ENCODE results near the gene IFI35.
"Not testable (repeated sequence)": the region's sequence is repeated elsewhere in the genome, so short reads cannot be mapped to it uniquely, and the experiment has no call there.

IFI35 gene

DNA sequence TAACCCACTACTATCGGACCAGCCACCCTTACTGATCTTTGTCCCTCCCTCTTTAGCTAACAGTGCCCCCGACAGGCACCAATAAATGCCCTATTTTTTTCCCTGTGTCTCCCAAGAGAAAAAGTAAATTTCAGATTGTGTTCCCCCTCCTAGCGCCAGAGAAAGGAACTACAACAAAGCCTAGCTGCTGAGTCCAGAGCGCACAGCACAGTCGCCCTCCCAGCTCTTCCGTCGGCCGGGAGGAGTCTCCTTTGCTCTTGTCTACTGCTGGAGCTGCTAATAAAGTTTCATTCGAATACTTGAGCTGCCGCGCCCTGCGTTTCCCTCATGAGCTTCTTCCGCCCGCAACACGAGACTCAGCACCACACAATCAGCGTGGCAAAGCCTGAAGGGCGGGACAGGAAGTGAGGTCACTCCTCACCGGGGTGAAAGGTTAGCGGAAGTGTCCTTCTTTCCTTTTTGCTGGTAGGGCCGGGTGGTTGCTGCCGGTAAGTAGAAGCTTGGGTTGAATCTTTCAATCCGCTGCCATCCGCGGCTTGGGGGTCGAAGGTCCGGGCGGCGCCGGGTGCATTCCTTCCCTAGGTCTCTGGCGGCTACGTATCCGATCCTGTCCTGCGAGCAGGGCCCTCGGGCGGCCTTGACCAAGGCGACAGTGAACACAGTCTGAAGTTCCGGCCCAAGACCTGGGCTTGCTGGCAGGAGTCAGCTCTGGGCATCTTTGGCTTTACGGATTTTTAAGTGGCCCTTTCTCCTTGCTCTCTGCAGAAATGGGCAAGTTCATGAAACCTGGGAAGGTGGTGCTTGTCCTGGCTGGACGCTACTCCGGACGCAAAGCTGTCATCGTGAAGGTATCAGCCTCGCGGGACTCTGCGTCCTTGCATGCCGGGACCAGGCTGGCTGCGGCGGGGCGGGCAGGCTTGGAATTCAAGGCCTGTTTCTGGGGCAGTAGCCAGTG, 8.3 kb upstream of the IFI35 start, which contains the start of gene RPL27:
RPL27 (plus strand) TSS at position 436 of the 955 bp plus-strand sequence; CDS start at position 768, 332 bp downstream.
- peak; percentile 93 to 97 for DNase-seq (ENCODE audit: low read depth in 2 of 2)

DNA sequence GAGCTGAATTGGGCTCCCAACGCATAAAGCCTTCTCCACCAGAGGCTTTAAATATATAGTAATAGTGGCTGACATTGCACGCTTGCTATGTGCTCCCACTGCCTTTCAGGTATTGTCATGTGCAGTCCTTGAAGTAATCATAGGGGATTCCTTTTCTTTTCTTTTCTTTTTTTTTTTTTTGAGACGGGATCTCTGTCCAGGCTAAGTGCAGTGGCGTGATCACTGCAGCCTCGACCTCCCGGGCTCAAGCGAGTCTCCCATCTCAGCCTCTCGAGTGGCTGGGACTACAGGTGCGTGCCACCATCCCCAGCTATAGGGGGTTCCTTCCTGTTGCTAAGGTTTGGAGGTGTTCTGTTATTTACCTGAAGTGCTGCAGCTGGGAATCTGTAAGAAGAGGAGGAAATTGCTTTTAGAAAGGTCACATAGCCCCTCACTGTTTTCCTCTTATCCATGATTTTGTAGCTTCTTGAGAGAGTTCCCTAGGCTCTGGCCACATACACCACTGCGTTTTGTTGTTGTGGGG, 7.5 kb upstream of the IFI35 start:
- no peak for DNase-seq (ENCODE audit: low read depth in 2 of 2)

DNA sequence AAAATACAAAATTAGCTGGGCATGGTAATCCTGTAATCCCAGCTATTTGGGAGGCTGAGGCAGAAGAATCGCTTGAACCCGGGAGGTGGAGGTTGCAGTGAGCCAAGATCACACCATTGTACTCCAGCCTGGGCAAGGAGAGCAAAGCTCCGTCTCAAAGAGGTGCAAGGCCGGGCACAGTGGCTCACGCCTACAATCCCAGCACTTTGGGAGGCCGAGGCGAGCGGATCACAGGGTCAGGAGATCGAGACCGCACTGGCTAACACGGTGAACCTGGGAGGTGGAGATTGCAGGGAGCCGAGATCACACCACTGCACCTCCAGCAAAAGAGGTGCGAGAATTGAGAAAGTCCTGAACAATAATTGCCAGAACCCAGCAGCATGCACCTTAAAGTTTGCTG, 5.7 kb upstream of the IFI35 start:
- not testable (repeated sequence) for DNase-seq (ENCODE audit: low read depth in 2 of 2)

DNA sequence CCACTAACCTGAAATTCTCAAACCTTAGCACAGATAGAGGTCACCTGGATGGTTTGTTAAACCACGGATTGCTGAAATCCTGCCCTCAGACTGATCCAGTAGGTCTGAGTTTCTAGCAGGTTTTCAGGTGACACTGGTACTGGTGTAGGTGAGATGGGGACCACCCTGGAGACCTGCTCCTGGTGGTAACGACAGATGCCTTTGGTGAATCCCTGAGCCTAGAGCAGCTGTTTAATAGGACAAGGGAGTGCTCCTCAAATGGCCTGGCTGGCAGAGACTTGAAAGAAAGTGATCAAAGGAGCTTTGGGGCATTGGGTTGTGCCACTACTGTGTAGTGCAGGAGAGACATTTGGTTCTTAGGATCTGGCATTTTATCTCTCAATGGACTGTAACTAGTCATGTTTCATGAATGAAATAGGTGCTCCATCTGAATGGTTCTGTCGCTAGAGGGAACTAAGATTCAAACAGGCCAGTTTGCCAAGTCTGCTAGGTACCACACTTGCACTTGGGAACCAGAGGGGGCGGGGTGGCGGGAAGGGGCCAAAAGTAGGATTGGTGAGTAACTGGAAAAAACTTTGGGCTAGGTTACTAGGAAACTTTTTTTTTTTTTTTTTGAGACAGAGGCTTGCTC, 2.9 kb upstream of the IFI35 start:
- no peak for DNase-seq (ENCODE audit: low read depth in 2 of 2)

DNA sequence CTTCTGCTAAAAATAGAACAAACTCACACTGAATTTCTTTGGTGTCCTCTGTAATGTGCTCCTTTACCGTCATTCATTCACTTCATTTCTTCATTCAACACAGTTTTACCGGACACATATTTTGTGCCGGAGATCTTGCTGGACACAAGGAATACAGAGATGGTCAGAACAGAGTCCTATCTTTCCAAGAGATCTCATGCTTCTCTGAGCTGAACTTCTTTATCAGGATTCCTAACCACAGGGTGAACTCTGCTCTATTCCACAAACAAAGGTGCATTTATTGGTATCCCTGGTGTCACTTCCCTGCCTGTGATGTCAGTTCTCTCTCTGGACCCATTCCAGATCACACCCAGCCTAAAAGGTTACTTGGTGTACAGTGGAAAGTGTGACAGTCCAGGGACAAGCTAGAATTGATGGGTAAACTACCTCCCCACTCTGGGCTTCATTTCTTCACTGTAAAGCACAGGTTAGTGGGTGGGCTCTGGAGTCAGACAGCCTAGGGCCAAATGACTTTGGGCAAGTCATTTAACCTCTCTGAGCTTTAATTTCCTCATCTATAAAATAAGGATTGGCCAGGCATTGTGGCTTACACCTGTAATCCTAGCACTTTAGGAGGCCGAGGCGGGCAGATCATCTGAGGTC, 4.2 kb downstream of the IFI35 start:
- DNase-seq (ENCODE audit: low read depth in 2 of 2), result no peak

DNA sequence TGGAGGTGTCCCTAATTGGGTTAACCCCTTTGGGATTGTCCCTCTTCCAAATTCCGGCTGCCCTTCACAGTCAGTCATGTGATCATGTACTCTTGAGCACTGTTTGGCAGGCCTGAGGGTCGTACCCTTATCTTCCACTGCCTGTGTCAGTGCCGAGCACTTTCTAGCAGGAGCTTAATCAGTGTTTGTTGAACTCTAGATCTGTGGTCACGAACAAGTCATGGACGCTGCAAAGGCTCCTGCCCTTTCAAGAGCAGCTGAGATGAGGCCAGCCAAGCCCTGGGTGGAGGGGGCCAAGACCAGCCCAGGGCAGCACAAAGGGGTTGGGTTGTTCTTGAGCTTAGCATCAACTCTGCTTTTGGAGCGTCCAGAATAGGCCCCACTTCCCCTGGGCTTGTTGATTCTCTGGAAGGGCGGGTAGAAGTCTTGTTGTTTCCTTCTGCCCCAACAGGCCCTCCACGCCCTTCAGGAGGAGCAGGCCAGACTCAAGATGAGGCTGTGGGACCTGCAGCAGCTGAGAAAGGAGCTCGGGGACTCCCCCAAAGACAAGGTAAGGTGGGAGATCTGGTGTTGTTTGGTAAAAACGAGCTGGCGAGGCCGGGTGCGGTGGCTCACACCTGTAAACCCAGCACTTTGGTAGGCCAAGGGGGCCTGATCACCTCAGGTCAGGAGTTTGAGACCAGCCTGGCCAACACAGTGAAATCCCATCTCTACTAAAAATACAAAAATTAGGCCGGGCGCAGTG, 5.3 kb downstream of the IFI35 start:
- DNase-seq (ENCODE audit: low read depth in 2 of 2), result no peak

DNA sequence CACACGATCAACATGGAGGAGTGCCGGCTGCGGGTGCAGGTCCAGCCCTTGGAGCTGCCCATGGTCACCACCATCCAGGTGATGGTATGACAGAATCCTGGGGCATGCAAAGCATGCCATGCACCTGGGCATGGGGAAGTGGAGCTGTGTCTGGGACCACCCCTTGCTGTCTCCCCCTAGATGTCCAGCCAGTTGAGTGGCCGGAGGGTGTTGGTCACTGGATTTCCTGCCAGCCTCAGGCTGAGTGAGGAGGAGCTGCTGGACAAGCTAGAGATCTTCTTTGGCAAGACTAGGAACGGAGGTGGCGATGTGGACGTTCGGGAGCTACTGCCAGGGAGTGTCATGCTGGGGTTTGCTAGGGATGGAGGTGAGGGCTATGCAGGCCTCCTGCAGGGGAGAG, 6.7 kb downstream of the IFI35 start:
- no peak for DNase-seq (ENCODE audit: low read depth in 2 of 2)

DNA sequence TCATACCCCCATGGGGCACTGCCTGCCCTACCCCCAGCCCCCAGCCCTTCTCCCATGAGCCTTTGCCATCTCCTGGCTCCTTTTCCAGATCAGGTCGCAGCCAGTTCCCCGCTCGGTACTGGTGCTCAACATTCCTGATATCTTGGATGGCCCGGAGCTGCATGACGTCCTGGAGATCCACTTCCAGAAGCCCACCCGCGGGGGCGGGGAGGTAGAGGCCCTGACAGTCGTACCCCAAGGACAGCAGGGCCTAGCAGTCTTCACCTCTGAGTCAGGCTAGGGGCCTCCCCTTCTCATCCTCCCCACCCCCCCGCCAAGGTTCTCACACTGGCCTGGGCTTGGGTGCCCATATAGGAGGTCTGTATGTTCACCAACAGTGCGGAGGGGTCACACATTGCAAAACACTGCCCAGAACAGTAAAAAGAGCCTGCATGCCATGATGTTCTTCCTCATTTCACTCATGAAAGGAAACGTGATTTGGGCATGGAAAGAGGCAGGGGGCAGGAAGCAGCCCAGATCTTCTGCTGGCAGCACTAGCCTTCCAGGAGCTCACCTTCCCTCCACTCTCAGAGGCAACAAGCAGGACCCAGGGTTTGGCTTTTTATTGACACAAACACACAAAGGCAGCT, 7.5 kb downstream of the IFI35 start:
- DNase-seq (ENCODE audit: low read depth in 2 of 2), result no peak

DNA sequence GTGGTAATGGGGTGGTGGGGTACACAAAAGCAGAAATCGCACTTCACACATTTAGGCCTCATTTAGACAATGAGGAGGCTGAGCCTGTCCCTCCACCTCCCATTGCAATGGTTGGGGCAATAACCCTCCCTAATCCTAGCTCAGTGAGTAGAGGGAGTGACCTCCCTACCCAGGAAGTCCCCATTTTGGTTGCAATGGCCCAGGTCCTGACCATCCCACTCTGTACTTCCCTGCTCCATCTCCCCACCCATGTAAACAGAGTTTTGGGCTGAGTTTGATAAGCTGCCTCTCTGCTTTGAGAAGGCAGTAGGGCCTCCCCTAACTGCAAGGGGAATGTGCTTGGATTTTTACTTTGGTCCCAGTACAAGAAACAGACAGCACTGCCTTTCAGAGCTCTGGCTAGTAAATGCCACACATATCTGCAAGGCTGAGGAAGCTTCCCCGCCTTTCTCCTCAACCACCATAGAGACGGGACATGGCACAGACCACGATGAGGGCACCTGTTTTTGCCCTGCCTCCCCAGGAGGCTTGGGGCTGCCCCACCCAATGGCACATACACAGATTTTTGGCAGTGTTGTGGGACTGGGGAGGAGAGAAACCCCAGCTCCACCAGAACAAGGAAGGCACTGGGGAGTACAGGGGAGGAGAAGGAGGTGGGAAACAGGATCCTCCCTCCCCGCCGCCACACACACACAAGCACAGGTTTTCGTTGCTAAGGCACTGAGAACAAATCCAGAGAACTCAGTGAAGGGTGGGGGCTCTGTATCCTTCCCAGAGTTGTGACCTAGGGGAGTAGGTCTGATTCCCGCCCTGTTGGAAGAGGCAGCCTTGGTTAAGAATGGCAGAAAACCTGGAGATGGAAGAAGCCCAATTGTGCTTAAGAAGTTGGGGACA, 8.3 kb downstream of the IFI35 start:
- DNase-seq (ENCODE audit: low read depth in 2 of 2), result no peak

DNA sequence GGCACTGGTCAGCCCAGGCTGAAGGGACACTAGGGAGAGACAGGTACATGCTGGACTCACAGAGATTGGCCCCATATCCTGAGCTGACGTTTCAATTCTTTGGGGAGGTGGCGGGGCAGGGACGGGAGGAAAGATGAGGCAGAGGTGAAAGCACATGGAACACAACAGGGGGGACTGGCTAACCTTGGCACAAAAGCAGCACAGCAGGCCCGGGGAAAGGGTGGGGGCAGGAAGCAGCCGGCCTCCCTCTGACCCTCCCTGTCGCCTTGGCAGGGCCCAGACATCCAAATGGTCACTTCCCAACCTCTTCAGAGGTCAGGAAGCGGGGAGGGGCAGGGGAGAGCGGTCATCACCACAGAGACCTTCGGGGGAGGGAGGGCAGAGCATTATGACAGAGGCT, 9.0 kb downstream of the IFI35 start:
- DNase-seq (ENCODE audit: low read depth in 2 of 2), result no peak

DNA sequence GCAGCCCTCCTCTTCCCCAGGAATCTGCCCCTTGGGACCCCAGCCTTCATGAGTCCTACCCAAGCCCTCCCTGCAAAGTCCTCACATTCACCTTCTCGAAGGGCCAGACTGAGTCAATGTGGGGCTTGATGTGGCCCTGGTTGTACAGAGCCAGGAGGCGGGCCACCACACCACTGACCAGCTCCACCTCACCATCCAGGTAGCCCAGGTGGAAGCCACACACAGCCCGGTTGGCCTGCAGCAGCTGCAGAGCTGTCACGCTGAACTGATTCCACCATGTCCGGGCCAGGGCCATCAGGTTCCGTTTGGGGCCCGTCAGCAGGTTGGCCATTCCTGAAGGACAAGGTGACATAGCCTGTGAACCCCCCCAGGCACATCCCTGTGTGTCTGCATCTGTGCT, 9.6 kb downstream of the IFI35 start:
- no peak for DNase-seq (ENCODE audit: low read depth in 2 of 2)

DNA sequence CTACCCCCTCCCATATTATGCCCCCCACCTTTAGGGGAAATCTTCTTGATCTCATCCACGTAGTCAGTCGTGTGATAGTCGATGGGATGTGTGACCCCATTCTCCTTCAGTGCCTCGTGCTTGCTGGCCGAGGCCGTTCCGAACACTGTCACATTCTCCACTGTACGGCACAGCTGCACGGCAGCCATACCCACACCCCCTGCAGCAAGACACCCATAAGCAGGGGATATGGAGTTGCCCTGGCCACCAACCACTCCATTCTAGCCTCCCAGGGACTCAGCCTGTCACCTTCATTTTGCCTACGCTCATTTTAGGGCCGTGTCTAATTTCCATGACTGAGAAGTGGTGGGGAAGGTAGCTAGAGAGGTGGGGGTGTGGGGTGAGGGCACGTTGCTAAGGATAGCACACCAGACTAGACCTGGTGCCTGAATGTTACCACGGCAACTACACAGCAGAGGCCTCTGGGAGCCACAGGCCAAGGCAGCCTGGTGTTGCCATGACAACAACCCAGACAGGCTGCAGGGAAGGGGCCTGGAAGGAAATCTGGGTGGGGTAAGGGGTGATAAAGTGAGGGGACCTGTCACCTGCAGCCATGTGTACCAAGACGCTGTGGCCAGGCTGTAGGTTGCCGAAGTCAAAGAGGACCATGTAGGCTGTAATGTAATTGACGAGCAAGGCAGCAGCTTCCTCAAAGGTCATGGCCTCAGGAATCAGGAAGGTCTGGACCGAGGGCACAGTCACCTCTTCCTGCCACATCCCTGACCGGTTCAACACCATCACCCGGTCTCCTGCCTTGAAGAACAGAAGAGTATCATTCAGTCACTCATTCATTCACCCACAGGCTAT, 11.6 kb downstream of the IFI35 start:
- no peak for DNase-seq (ENCODE audit: low read depth in 2 of 2)

DNA sequence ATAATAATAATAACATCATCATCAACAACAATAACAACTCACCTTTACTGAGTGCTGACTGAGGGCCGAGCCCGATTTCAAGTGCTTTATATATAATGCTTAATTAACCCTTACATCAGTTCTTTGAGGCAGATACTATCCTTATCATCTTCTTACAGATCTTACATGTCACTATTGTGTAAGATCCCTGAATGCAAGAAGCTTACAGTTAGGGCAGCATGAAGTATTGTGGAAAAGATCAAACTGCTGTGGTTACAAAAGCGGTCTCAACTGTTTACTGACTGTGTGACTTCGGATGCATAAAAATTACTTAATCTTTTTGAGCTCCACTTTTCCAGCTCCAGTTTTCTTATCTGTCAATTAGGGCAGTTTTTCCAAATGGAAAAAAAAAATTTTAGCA, 12.3 kb downstream of the IFI35 start:
- no peak for DNase-seq (ENCODE audit: low read depth in 2 of 2)

DNA sequence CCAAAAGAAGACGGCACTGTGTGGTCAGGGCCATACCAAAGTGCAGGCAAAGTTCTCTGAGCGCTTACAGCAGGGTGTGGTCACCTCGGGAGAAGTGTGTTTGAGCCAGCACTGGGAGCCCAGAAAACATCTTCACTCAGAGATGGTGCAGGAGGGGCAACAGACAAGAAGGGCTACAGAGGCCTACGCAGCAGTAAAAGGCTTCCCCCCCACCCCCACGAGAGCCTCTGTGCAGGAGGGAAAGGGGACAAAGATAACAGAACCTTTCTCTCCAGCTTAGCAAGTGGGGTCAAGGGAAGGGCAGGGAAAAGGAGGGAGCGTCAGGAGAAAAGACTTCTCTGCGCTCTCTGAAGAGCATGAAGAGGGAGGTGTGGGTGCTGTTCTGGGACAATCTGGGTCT, 12.8 kb downstream of the IFI35 start:
- DNase-seq (ENCODE audit: low read depth in 2 of 2), result no peak

DNA sequence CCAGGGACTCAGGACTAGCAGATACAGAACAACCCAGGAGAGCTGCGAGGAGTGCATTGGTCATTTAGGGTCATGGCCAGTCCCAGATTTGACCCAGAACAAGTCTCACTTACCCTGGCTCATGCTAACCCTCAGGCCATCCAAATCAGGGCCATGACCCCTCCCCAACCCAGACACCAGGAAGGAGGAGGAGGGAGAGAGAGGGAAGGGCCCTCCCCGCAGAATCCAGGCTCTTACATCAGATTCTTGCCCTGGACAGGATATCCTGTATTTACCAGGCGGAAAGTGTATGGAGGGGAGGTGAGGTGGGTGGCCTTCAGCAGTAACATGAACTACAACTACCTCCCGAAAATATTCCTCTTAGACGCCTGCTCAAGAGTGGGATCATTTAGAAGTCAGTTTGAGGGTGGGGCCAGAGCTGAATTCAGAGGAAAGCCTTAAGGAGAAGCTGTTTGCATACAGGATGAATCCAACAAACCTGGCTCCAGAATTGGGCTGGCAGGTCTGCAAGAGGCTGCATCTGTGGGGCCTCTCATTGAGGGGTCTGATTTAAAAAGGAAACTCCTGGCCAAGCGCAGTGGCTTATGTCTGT, 13.5 kb downstream of the IFI35 start:
- no peak for DNase-seq (ENCODE audit: low read depth in 2 of 2)

DNA sequence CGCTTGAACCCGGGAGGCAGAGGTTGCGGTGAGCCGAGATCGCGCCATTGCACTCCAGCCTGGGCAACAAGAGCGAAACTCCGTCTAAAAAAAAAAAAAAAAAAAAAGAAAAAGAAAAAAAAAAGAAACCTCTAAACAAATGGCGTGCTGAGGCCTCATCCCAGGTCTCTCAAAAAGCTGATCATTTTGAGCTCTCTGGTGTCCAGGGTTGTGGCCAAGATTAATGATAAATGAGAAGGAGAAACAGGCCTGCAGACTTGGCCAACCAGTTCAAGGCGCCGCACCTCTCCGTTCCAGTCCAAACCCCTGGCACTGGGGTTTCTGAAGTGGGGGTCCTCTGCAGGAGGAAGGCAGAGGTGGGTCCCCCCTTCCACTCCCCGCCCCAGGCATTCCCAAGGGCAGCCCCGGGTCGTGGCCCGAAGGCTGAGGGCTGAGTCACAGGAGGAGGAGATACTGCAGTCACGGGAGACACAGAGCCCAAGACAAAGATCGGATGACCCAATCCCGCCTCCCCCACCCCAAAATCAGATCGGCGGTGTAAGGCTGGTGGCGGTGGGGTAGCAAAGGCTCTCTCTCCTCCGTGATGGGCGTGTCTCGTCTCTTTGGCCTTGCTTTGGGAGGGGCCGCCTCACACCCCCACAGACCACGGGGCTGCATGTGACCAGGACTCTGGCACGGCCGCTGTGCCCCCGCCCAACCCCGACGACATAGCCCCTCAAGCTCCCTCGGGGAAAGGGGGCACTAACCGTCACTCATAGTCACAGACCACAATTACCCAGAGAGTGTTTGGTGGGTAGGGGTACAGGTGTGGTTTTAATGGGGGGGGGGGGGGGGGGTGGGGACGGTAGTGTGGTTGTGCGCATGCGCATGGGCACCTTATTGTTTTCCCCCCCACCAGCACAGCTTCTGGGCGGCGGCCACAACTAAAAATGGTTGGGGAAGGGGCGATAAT, 14.5 kb downstream of the IFI35 start:
- DNase-seq (ENCODE audit: low read depth in 2 of 2), result no peak

DNA sequence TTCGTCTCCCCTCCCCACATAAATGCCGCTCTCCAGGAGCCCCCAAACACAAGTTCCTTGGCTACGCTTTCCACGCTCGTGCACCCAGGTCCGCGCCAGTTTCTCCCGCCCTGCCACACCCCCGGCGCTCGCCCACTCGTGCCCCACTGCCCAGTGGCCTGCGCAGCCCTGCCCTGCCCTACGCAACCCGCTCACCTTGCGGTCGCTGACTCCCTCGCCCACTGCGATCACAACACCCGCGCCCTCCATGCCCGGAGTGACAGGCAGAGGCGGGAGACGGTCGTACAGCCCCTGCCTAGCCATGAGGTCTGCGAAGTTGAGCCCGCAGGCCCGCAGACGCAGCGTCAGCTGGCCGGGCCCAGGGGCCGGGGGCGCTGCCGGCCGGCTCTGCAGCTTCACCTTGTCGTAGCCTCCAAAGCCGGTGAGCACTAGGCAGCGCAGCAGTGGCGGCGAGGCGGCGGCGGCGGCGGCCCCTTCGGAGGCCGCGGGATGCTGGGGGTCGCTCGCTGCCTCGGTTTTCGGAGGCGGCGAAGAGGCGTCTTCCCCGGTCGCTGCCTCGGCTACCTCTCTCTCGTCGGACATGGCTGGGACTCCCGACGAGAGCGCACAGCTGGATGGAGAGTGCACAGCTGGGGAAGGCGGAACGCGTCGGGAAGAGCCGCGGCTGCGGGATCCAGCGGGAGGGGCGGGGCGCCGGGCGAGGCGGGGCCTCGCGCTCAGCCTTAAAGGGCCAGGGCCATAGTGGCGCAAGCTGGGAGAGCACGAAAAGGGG, 15.3 kb downstream of the IFI35 start, which contains the start of gene VAT1:
VAT1 (minus strand) TSS at position 645 of the 772 bp plus-strand sequence; CDS start at position 582, 63 bp downstream.
- peak in 1 of 2 donors; percentile 49 for DNase-seq (ENCODE audit: low read depth in 2 of 2)
